ENCODE measurements around the gene STK40.
A peak's percentile ranks its signal among the peaks of the same experiment; 100 is the strongest.

The STK40 gene

GRCh38 chr1:36343651-36344394, 41.9 kb downstream of the STK40 start:
- no peak for DNase-seq (ENCODE audit: low read depth)
- H3K4me3 ChIP-seq (ENCODE audit: control insufficient read depth, low read depth, low read length) = no peak overlapping the region
- TF ChIP-seq, protein P1, sequence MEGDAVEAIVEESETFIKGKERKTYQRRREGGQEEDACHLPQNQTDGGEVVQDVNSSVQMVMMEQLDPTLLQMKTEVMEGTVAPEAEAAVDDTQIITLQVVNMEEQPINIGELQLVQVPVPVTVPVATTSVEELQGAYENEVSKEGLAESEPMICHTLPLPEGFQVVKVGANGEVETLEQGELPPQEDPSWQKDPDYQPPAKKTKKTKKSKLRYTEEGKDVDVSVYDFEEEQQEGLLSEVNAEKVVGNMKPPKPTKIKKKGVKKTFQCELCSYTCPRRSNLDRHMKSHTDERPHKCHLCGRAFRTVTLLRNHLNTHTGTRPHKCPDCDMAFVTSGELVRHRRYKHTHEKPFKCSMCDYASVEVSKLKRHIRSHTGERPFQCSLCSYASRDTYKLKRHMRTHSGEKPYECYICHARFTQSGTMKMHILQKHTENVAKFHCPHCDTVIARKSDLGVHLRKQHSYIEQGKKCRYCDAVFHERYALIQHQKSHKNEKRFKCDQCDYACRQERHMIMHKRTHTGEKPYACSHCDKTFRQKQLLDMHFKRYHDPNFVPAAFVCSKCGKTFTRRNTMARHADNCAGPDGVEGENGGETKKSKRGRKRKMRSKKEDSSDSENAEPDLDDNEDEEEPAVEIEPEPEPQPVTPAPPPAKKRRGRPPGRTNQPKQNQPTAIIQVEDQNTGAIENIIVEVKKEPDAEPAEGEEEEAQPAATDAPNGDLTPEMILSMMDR (conservative IDR thresholded peaks at IDR 0.05; ENCODE audit: control insufficient read depth, insufficient read depth, low read depth, low read length) = no peak

- no peak overlapping the region for H3K4me3 ChIP-seq (ENCODE audit: control insufficient read depth, low read depth, low read length)
- DNase-seq (ENCODE audit: low read depth) = peak; percentile 80
- TF ChIP-seq, protein P1 (conservative IDR thresholded peaks at IDR 0.05; ENCODE audit: control insufficient read depth, insufficient read depth, low read depth, low read length) = peak; percentile 68
Measured at GRCh38 chr1:36342426-36343185, 43.1 kb downstream of the STK40 start.

- H3K4me3 ChIP-seq (ENCODE audit: control insufficient read depth, low read depth, low read length) = no peak overlapping the region
- no peak for DNase-seq (ENCODE audit: low read depth)
- TF ChIP-seq, protein P1 (conservative IDR thresholded peaks at IDR 0.05; ENCODE audit: control insufficient read depth, insufficient read depth, low read depth, low read length) = no peak
Measured at GRCh38 chr1:36341626-36342320, 44.0 kb downstream of the STK40 start.

- no peak overlapping the region for H3K4me3 ChIP-seq (ENCODE audit: control insufficient read depth, low read depth, low read length)
- DNase-seq (ENCODE audit: low read depth) = no peak
- TF ChIP-seq, protein P1 (conservative IDR thresholded peaks at IDR 0.05; ENCODE audit: control insufficient read depth, insufficient read depth, low read depth, low read length) = no peak
Measured at GRCh38 chr1:36339615-36340014, 46.1 kb downstream of the STK40 start.

- TF ChIP-seq, protein P1 (conservative IDR thresholded peaks at IDR 0.05; ENCODE audit: control insufficient read depth, insufficient read depth, low read depth, low read length) = no peak
- no peak for DNase-seq (ENCODE audit: low read depth)
- no peak overlapping the region for H3K4me3 ChIP-seq (ENCODE audit: control insufficient read depth, low read depth, low read length)
Measured at GRCh38 chr1:36339215-36339614, 46.5 kb downstream of the STK40 start.

GRCh38 chr1:36337830-36338229, 47.9 kb downstream of the STK40 start:
- no peak for DNase-seq (ENCODE audit: low read depth)
- H3K4me3 ChIP-seq (ENCODE audit: control insufficient read depth, low read depth, low read length) = no peak overlapping the region
- TF ChIP-seq, protein P1 (conservative IDR thresholded peaks at IDR 0.05; ENCODE audit: control insufficient read depth, insufficient read depth, low read depth, low read length) = no peak

All from fibroblast of mammary gland (primary cell).